ENCODE data around the gene RXFP2.
A peak's percentile ranks its signal among the peaks of the same experiment; 100 is the strongest.

RXFP2 gene

DNA sequence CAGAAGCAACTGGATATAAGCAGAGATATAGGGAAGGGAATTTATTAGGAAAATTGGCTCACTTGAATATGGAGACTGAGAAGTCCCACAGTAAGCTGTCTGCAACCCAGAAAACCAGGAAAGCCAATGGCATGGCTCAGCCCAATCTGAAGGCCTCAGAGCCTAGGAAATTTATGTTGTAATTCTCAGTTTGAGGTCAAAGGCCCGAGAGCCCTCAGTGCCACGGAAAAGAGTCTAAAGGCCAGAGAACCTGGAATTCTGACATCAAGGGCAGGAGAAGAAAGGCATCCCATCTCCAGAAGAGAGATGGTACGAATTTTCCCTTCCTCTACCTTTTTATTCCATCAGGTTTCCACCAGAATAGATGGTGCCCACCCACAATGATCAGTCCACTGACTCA lies 20.1 kb upstream of the RXFP2 start:
- H3K4me3 ChIP-seq (ENCODE audit: low read depth, low read length): no peak overlapping the region
- no peak for TF ChIP-seq MYC (IDR thresholded peaks at IDR 0.05; ENCODE audit: low read depth, low read length)
- TF ChIP-seq, protein P1, sequence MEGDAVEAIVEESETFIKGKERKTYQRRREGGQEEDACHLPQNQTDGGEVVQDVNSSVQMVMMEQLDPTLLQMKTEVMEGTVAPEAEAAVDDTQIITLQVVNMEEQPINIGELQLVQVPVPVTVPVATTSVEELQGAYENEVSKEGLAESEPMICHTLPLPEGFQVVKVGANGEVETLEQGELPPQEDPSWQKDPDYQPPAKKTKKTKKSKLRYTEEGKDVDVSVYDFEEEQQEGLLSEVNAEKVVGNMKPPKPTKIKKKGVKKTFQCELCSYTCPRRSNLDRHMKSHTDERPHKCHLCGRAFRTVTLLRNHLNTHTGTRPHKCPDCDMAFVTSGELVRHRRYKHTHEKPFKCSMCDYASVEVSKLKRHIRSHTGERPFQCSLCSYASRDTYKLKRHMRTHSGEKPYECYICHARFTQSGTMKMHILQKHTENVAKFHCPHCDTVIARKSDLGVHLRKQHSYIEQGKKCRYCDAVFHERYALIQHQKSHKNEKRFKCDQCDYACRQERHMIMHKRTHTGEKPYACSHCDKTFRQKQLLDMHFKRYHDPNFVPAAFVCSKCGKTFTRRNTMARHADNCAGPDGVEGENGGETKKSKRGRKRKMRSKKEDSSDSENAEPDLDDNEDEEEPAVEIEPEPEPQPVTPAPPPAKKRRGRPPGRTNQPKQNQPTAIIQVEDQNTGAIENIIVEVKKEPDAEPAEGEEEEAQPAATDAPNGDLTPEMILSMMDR (IDR thresholded peaks at IDR 0.05; ENCODE audit: low read depth, low read length): no peak
- no peak for DNase-seq (ENCODE audit: low read depth)

DNA sequence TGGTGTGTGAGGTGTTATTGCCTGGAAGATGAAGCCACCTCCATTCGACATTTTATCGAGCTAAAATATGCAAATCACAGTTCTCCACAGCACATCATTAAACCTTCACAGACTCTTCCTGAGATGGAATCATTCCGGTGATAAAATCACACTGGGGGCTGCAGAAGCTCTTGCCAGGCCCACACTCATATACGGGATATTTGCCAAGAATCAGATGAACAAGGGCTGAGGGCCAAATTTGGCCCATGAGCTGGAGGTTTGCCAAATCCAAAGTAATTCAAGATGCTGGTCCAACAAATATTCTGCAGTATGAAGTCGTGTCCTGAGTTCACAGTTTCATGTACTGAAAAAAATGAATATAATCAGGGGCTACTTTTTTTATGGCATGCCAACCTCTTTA lies 16.7 kb upstream of the RXFP2 start:
- H3K4me3 ChIP-seq (ENCODE audit: low read depth, low read length): no peak overlapping the region
- no peak for DNase-seq (ENCODE audit: low read depth)
- TF ChIP-seq, protein P1 (IDR thresholded peaks at IDR 0.05; ENCODE audit: low read depth, low read length): no peak
- TF ChIP-seq, protein P2, sequence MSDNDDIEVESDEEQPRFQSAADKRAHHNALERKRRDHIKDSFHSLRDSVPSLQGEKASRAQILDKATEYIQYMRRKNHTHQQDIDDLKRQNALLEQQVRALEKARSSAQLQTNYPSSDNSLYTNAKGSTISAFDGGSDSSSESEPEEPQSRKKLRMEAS (IDR thresholded peaks at IDR 0.05; ENCODE audit: low read depth, low read length): no peak
- TF ChIP-seq MYC (IDR thresholded peaks at IDR 0.05; ENCODE audit: low read depth, low read length): no peak
- no peak for TF ChIP-seq POLR2A (IDR thresholded peaks at IDR 0.05; ENCODE audit: extremely low read depth, insufficient read length)

DNA sequence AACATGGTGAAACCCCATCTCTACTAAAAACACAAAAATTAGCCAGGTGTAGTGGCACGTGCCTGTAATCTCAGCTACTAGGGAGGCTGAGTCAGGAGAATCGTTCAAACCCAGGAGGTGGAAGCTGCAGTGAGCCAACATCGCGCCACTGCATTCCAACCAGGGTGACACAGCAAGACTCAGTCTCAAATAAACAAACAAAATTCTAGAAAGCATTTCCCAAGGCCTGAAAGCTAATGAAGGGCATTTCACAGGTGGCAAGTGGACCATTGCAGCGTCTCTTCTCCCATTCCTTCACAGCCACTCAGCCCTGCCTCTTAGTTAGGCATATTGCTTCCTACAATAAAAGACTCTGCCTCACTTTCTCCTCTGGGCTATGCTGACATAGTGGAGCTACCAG lies 13.5 kb upstream of the RXFP2 start:
- TF ChIP-seq, protein P1 (IDR thresholded peaks at IDR 0.05; ENCODE audit: low read depth, low read length): no peak
- TF ChIP-seq POLR2A (IDR thresholded peaks at IDR 0.05; ENCODE audit: extremely low read depth, insufficient read length) (no peak), MYC (IDR thresholded peaks at IDR 0.05; ENCODE audit: low read depth, low read length) (no peak)
- TF ChIP-seq, protein P2 (IDR thresholded peaks at IDR 0.05; ENCODE audit: low read depth, low read length): no peak
- H3K4me3 ChIP-seq (ENCODE audit: low read depth, low read length): no peak overlapping the region
- no peak for DNase-seq (ENCODE audit: low read depth)

DNA sequence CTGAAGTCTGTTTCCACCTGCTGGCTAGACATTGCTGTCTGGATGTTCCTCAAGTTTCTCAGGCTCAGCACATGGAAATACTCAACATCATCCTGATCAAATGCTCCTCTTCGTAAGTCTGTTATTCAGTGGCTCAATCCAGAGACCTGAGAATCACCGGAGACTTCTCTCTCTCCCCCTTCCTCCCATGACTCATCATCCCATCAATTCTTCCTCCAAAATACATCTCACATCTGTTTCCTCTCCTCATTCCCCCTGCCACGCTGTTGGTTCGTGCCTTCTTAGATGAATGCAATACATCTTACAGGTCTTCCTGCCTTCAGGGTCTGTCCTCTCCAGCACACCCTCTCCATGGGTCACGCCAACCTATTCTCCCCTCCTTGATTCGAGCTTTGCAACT lies 7.4 kb upstream of the RXFP2 start:
- no peak for TF ChIP-seq POLR2A (IDR thresholded peaks at IDR 0.05; ENCODE audit: extremely low read depth, insufficient read length)
- no peak for TF ChIP-seq MYC (IDR thresholded peaks at IDR 0.05; ENCODE audit: low read depth, low read length)
- TF ChIP-seq, protein P1 (IDR thresholded peaks at IDR 0.05; ENCODE audit: low read depth, low read length): no peak
- TF ChIP-seq, protein P2 (IDR thresholded peaks at IDR 0.05; ENCODE audit: low read depth, low read length): no peak
- no peak for DNase-seq (ENCODE audit: low read depth)
- no peak overlapping the region for H3K4me3 ChIP-seq (ENCODE audit: low read depth, low read length)

DNA sequence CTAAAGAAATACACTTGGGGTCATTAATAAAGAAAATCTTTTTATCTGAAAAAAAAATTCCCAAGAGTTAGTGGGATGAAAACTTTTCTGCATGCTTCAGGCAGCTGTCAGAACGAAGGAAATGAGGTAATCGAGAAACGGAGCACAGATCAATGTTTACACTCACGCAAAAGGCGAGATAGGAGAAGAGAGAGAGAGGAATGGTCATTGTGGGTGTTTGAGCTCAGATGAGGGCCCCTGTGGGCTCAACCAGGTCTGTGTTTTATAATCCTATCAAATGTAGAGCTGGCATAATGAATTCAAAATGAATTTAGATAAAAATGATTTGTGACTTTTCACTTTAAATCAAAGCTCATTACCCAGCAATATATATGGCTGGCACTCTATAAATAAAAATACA lies 6.3 kb upstream of the RXFP2 start:
- no peak for DNase-seq (ENCODE audit: low read depth)
- peak overlapping the region; percentile 38 for H3K4me3 ChIP-seq (ENCODE audit: low read depth, low read length)
- TF ChIP-seq, protein P1 (IDR thresholded peaks at IDR 0.05; ENCODE audit: low read depth, low read length): no peak
- TF ChIP-seq, protein P2 (IDR thresholded peaks at IDR 0.05; ENCODE audit: low read depth, low read length): no peak
- no peak for TF ChIP-seq POLR2A (IDR thresholded peaks at IDR 0.05; ENCODE audit: extremely low read depth, insufficient read length)

DNA sequence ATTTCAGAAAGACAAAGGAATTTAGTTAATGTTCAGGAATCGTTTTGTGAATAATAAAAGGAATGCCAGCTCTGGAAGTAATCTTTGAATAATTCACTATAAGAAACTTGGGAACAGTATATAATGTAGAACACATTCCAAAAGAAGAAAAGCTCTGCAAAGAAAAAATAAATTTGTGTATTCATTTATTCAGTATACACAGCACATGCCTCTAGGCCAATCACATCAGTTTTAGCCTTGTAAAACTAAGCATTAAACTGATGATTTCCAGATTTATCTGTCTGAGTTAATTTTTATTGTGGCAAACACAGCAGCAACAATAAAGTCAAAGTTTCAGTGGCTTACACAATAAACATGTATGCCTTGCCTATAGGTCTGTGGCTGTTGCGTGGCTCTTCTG lies 5.7 kb upstream of the RXFP2 start:
- TF ChIP-seq POLR2A (IDR thresholded peaks at IDR 0.05; ENCODE audit: extremely low read depth, insufficient read length) (no peak), MYC (IDR thresholded peaks at IDR 0.05; ENCODE audit: low read depth, low read length) (no peak)
- TF ChIP-seq, protein P1 (IDR thresholded peaks at IDR 0.05; ENCODE audit: low read depth, low read length): no peak
- TF ChIP-seq, protein P2 (IDR thresholded peaks at IDR 0.05; ENCODE audit: low read depth, low read length): no peak
- no peak overlapping the region for H3K4me3 ChIP-seq (ENCODE audit: low read depth, low read length)
- DNase-seq (ENCODE audit: low read depth): no peak
